Activated CD4-positive, alpha-beta T cell treated with anti-CD3 and anti-CD28 coated beads, Interleukin-2, amount 50 U/mL, for 24 hours (primary cell): ENCODE measurements around the gene U2AF2.

Source experiments
- DNase-seq, 2 donors: peaks; one replicate each; pipeline ENCODE4 v3.0.0-alpha.2; 2020; ENCODE audit warnings: low read depth in 1 of 2, low spot score in 1 of 2

Gene U2AF2

GRCh38 chr19:55674841-55675660, 20.2 kb downstream of the U2AF2 start, which contains the start of gene EPN1:
Gene EPN1 (plus strand): TSS chr19:55675226. CDS start chr19:55678628, 3,402 bp downstream.
- DNase-seq: peak; percentile 92 to 96

GRCh38 chr19:55675661-55676354, 21.0 kb downstream of the U2AF2 start:
- DNase-seq: no peak

DNA sequence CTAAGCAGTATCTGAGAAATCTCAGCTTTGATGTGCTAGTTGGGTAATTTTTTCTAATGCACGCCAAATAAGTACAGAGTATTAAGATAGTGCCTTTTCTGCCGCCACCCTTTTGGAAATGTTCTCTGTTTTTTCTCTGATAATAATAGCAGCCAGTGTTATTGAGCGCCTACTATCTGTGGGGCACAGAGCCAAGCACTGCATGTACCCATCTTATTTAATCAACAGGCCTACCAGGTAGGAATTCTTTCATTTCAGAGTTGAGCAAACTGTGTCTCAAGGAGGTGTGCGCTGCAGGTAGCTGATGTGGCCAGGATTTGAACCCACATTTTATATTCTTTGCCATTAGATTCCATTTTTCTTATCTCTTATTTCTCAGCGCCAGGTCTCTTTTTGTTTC, 21.5 kb downstream of the U2AF2 start:
- no peak for DNase-seq

DNA sequence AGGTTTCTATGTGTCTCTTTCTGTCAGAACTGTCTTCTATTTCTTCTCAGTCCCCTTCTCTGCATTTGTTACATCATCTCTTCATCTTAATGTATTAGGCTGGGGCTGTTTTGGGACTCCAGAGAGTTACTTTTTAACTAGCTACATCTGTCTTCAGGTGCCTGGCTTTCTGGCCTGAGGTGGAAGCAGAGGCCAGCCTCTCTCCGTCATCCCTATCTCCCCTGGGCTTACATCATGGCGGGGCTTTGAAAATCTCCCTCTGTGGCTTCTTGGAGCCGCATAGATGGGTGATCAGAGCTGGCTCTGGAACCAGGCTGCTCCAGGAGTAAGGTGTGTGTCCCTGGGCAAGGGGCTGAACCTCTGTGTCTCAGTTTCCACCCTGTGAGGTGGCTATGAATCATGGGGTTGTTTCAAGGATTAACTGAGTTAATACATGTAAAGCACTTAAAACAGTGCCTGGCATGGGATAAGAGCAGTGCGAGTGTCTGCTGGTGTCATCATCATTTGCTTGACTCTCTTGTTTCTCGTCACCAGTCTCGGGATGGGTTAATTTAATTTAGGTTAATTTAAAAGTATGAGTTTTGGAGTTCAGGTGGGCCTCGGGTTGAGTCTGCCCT, 22.2 kb downstream of the U2AF2 start:
- DNase-seq: no peak

DNA sequence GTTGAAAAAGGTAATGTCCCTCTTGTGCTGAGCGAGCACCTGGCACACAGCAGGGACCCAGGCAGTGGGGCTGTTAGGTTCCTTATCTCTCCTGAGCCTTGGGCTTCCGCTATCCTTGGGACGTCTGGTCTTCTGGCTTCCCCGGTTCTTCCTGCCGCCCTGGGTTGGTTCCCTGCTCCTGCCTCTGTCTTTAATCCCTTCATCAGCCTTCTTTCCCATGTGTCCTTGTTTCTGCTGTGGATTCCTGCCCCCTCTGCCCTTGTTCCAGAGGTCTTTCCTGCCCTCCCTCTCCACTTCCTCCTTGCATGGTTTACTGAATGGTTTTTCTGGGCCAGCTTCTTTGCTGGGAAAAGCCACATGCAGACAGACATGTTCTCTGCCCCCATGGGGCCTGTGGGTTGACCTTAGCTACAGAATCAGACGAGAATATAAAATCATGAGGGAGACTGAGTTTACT, 22.8 kb downstream of the U2AF2 start:
- DNase-seq: no peak

- DNase-seq: no peak
Measured at GRCh38 chr19:55678121-55678671, 23.4 kb downstream of the U2AF2 start.

GRCh38 chr19:55679343-55680257, 24.8 kb downstream of the U2AF2 start:
- no peak for DNase-seq

- no peak for DNase-seq
Measured at GRCh38 chr19:55680339-55681130, 25.7 kb downstream of the U2AF2 start.

GRCh38 chr19:55681131-55682092, 26.6 kb downstream of the U2AF2 start:
- DNase-seq: no peak

DNA sequence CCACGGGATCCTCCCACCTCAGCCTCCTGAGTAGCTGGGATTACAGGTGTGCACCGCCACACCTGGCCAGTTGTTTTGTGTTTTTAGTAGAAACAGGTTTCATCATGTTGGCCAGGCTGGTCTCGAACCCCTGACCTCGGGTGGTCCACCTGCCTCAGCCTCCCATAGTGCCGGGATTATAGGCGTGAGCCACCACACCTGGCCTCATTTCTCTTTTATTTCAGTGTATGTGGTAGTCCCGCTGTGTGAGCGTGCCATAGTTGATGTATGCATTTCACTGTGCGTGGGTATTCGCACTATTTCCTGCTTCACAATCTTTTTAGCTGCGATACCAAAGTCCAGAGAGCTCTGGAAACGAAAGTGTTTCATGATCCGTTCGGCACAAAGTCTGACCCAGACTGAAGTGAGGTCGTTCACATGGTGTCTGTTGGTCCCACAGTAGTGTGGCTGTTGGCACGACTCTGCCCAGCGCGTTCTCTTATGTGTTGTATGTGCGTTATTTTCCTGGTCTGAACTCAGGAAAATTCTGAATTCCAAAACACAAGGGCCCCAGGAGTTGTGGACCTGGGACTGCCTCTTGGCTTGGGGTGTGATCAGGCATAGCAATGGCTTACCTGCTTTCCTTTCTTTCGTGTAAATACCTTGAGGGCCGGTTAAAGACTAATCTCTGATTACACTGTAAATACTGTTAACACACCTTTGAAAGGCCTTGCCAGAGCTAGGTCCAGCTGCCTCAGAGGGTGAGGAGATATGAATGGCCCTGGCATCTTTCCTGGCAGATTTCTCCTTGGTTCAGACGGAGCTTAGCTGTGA, 28.8 kb downstream of the U2AF2 start:
- DNase-seq: no peak

DNA sequence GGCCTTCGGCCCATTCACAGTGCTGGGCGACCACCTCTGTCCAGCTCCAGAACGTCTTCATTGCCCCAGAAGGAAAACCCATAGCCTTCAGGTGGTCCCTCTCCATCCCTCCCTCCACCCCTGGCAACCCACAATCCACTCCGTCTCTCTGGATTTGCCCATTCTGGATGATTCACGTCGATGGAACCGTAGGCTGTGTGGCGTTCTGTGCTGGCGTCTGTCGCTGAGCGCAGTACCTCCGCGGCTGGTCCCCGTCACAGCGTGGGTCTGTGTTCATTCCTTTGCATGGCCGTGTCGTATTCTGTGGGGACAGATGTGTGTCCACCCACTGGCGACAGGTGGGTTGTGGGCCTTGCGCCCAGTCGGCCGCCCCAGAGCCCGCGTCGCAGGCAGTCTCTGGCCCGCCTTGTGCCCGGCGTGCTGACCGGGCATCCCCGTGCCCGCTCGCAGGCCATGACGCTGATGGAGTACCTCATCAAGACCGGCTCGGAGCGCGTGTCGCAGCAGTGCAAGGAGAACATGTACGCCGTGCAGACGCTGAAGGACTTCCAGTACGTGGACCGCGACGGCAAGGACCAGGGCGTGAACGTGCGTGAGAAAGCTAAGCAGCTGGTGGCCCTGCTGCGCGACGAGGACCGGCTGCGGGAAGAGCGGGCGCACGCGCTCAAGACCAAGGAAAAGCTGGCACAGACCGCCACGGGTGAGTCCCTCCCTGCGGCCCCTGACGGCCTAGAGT, 30.3 kb downstream of the U2AF2 start:
- DNase-seq: no peak

DNA sequence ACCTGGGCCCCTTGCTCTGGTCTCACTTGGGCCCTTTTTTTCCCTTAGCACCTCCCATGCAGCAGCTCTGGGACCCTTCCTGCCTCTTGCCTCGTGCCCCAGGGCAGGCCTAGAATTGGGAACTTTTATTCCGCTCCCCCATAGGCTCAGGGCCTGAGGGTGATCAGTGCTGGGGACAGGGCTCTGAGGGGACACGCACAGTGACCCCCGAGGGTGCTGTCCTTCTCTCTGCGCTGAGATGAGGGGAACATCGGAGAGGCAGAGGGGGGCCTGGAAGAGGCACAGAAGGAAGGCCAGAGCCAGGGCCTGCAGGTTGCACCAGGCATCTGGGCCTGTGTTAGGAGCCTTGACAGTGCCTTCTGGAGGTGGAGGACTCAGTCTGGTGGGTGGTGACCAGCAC, 30.9 kb downstream of the U2AF2 start:
- no peak for DNase-seq

GRCh38 chr19:55686311-55687050, 31.6 kb downstream of the U2AF2 start:
- DNase-seq: no peak

GRCh38 chr19:55687281-55688201, 32.7 kb downstream of the U2AF2 start:
- no peak for DNase-seq
